Ovary (tissue), 3 donors: ENCODE results near the gene SLFN14.
"Not testable (repeated sequence)": the region's sequence is repeated elsewhere in the genome, so short reads cannot be mapped to it uniquely, and the experiment has no call there.

Source experiments
- CTCF ChIP-seq, 3 donors: fragments of 450-650 bp in 2 of 3; fragments of 200-600 bp in 1 of 3; IDR thresholded peaks; one replicate each; pipeline versions ENCODE4 v1.5.1 to v1.8.0; 2016 to 2022; ENCODE audit warnings: antibody characterized with exemption in 3 of 3, mild to moderate bottlenecking in 1 of 3
- EP300 ChIP-seq: sonication (generic); formaldehyde crosslinking; IDR thresholded peaks from one replicate; pipeline ENCODE4 v1.6.1; 2017; ENCODE audit warnings: antibody characterized with exemption
- donor health status: DM: no; HTN: no; CAD: no.

GRCh38 chr17:35518431-35518830 is 42.2 kb downstream of the SLFN14 start:
- TF ChIP-seq CTCF (IDR thresholded peaks at IDR 0.05); EP300: not testable (repeated sequence)
